Activated naive CD4-positive, alpha-beta T cell treated with Interleukin-2 at 50 U/mL for 16 hours (primary cell): ENCODE data around the gene ARPP21.
"Not testable (repeated sequence)": the region's sequence is repeated elsewhere in the genome, so short reads cannot be mapped to it uniquely, and the experiment has no call there.

Experiments used
- DNase-seq: peaks from one replicate; pipeline ENCODE4 v3.0.0-alpha.2; 2020

The ARPP21 gene

DNA sequence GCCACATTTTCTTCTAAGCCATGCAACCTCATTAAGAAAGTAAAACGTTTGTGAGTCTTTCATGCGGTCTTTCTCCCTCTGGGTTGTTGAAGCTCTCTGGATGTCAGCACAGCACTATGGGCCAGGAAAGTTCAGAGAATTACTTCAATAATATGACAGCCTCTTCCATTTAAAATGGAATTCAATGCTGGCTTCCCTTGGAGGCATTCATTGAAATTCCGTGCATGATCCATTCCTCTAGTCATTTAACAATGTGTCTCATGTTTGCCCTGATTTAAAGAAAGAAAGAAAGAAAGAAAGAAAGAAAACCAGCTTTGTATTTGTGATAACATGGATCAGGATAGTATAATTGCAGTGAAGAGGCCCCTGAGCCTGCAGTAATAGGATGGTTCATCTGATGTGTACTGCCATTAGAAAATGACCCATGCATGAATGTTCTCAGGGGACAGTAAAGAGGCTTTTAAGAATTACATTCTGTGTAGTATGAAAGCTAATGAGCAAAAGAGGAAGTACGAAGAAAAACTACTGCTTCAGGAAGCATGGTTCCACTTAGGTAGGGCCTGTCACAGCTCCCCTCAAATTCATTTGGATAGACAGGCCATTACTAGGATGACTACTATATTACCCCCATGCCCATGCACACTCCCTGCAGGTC, 146.0 kb downstream of the ARPP21 start:
- no peak for DNase-seq

DNA sequence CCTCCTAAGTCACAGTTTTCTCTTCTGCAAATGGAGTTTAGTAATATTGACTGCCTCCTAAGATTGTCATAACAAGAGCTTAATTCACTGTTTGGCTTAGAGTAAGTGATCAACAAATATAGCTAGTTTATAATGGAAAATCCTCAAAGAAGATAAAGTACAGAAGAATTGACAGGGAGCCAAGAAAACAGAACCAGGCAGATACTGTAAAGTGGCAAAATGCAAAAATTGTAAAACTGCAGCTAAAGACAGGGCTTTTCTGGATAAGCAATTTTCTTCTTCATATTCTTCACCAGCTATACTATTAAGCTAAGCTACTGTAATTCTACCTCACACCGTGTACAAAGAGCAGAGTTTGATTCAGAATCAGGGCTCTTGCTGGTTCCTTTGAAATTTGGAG, 148.6 kb downstream of the ARPP21 start:
- no peak for DNase-seq

DNA sequence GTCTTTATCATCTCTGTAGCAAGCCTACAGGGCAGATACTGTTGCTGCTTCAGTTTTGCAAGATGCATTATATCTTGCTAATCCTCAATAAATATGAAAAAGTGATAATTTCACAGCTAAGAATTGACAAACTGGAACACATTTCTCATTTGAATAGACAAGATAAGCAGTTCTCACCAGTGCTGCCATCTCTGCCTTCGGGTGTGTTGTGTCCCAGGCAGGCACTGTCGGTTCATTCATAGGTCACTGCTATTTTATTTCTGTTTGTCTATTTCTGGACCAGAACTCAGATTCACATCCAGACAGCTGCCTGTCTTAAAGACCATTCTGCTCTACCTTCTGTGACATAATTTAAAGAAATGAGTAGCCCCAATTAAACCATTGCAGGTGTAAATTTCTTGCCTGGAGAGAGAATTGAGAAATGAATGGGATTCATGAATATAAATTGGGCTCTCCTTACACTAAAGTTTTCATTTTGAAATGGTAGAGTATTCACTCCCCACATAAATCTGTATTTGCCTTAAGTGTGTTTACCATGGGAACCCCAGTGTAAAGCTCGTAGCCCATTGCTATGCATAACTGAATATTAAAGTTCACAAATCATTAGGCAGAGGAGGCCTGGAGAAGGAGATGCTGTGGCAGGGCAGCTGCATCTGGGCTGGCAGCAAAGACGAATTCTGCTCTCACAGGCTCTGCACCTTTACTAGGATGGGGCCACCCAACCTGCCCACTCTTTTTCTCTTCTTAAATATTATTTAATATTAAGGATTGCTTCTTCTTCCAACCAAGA, 149.9 kb downstream of the ARPP21 start:
- no peak for DNase-seq

DNA sequence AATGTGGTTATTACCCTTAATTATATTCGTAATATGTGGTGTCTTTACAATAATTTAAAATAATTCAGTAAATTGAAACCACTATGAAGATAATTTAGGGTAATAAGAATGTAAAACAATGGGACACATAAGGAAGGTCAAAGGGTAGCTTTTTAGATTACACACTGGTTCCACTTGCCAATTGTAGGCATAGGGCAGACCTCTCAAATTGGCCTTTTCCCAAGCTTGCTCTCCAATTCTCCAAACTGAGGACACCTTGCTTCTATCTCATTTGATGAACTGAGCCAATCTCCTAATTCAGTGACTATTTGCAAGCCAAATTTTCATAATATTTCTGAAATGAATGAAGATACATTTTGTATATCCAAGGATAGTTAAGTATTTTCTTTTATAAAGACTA, 151.4 kb downstream of the ARPP21 start:
- DNase-seq = no peak

DNA sequence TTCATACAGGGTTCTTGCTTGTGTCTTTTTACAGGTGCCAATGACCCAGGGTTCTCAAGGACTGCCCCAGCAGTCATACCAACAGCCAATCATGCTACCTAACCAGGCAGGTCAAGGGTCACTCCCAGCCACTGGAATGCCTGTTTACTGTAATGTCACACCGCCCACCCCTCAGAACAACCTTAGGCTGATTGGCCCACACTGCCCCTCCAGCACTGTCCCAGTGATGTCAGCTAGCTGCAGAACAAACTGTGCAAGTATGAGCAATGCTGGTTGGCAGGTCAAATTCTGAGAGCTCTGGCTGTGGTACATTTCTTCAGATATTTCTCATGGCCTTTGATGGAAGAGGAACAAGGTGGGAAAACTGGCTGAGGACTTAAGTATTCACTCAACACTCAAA, 154.3 kb downstream of the ARPP21 start:
- DNase-seq = no peak

DNA sequence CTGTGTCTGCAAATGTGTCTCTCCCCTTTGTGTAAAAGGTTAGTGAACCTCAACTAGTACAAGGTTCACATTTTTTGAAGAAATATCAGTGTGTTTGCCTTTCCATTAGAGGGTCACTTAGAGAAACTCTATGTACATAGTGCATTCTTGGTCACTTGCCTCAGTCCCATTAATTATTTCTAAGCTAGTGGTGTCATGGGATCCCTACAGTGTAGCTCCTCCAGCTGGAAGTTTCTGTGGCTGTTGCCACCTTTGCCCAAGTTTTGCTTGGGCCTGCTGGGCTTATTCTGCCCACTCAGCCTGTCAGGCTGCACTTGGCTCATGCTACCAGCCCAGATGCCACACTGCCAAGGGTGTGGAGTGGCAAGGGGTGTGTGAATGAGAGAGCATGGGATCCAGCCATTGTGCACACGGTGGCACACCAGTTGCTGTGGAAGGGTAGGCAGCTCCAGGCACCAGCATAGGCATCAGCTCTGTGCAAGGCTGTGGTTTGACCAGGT, 161.7 kb downstream of the ARPP21 start:
- no peak for DNase-seq

DNA sequence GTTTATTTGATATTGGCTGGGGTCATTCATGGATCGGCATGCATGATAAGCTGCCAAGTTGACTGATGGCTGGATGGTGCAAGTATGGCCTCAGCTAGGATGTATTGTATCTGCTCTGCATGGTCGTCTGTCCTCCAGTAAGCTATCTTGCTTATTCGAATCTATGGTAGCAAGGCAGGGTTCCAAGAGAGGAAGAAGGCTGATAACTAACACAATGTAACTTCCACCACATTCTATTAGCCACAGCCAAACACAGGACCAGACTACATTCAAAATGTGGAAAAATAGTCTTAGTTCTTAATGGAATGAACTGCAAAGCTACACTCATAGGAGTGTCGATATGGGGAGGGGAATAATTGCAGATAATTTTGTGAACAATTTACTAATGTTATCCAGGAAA, 175.2 kb downstream of the ARPP21 start:
- no peak for DNase-seq

DNA sequence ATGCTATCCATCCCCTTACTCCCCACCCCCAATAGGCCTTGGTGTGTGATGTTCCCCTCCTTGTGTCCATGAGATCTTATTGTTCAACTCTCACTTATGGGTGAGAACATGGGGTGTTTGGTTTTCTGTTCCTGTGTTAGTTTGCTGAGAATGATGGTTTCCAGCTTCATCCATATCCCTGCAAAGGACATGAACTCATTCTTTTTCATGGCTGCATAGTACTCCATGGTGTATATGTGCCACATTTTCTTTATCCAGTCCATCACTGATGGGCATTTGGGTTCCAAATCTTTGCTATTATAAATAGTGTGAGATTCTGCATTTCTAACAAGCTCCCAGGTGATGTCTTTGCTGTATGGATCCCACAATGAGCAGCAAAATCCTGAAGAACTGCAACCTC, 176.5 kb downstream of the ARPP21 start:
- not testable (repeated sequence) for DNase-seq

DNA sequence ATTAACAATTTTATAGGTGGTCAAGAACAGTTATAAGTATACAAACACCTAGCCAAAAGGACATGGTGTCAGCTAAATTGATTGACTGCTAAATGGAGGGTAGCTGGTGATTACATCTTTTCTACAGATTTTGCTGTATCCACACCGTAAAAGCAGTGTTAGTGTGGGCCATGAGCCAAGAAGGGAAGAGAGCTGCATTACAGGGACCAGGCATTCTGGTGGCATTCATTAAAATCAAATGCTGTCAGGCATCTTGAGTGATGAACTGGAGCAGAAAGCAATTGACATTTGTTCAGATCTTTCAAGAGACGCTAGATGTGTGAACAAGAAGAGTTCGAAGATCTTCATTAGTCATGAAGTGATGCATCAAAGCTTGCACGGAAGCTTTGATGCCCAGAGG, 177.9 kb downstream of the ARPP21 start:
- no peak for DNase-seq

DNA sequence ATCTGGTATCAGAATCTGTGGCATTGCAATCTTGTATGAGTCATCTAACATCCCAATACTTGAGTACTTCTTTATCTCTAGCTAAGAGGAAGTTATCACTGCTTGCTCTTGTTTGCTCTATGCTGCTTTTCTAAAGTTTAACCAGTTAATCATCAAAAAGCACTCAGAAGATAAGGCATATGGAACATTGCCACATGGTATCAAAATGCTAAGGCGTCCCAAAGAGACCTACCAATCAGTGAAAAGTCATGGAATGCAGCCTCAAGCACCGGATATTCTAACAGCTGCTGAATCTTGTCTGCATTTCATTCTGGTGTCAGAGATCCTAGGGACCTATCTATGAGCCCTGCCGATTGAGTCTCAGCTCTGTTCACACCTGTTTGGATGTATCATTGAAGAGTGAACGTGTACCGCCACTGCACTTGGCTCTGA, 192.8 kb downstream of the ARPP21 start:
- no peak for DNase-seq
